Heart left ventricle (tissue), 16 donors: Measurements from ENCODE around the gene BCAR1. TPM values are rescaled to one million over a fixed set of nuclear protein-coding genes. Genes with fewer than 3 reads are reported as not detected.

ENCODE experiments used
- ATAC-seq, 4 donors: fragments of 200-7000 bp; cut with Tn5 transposase; one replicate each; pipeline ENCODE4 v1.9.1; 2020 to 2022; ENCODE audit warnings: moderate library complexity in 4 of 4, mild to moderate bottlenecking in 3 of 4, moderate number of reproducible peaks in 1 of 4
- DNase-seq, 5 donors: peaks; one replicate each; pipeline ENCODE4 v3.0.0-alpha.2; 2020
- H3K27ac ChIP-seq, 12 donors: fragments of 200-600 bp; sonication (generic) in 4 of 12; one replicate each; pipeline versions ENCODE4 v1.5.0 to v1.8.0; 2016 to 2022; ENCODE audit warnings: mild to moderate bottlenecking in 2 of 12
- H3K27me3 ChIP-seq, 9 donors: fragments of 200-600 bp; sonication (generic) in 2 of 9; one replicate each; pipeline versions ENCODE4 v1.5.1 to v1.8.0; 2016 to 2022; ENCODE audit warnings: mild to moderate bottlenecking in 3 of 9
- H3K36me3 ChIP-seq, 9 donors: fragments of 200-600 bp; sonication (generic) in 2 of 9; one replicate each; pipeline versions ENCODE4 v1.5.0 to v1.8.0; 2018 to 2022; ENCODE audit warnings: mild to moderate bottlenecking in 2 of 9
- H3K4me1 ChIP-seq, 12 donors: fragments of 200-600 bp; sonication (generic) in 4 of 12; one replicate each; pipeline versions ENCODE4 v1.5.0 to v1.8.0; 2016 to 2022; ENCODE audit warnings: mild to moderate bottlenecking in 3 of 12
- H3K4me3 ChIP-seq, 12 donors: fragments of 200-600 bp; sonication (generic) in 4 of 12; one replicate each; pipeline versions ENCODE4 v1.5.0 to v1.8.0; 2017 to 2022; ENCODE audit warnings: mild to moderate bottlenecking in 9 of 12, moderate library complexity in 4 of 12
- H3K9me3 ChIP-seq, 12 donors: fragments of 200-600 bp; sonication (generic) in 4 of 12; one replicate each; pipeline versions ENCODE4 v1.5.0 to v1.8.0; 2016 to 2022; ENCODE audit warnings: mild to moderate bottlenecking in 1 of 12
- POLR2A ChIP-seq, 2 donors: fragments of 450-650 bp; IDR thresholded peaks; one replicate each; pipeline ENCODE4 v1.6.1; 2017; ENCODE audit warnings: antibody characterized with exemption in 2 of 2, mild to moderate bottlenecking in 2 of 2, moderate library complexity in 2 of 2
- WGBS, 4 donors: extraction: QIAGEN DNeasy Blood & Tissue Kit in 2 of 4; methylation state at CpG; one replicate each; pipeline versions ENCODE4 v1.1.5 to v1.1.7; 2013 to 2018; 5-methylcytosine and 5-hydroxymethylcytosine counted together
- intact Hi-C, 10 donors: fragments of 100-400 bp; cut with DNase I; formaldehyde crosslinking; loops; one replicate each; pipeline versions ENCODE4 v1.11.1 to v1.14.2; 2022
- polyA plus RNA-seq, 2 donors: library from polyadenylated mRNA; stranded (reverse); fragments of 200-250 nt; gene quantifications; one replicate each; pipeline ENCODE4 v1.2.3, GENCODE V29; 2013
- total RNA-seq, 9 donors: library from RNA; depleted of rRNA in 2 of 9; stranded (reverse); fragments of >200 nt in 2 of 9; fragmentation: NEBNext Ultra II Directional in 3 of 9; extraction: Animal tissue kit (Norgen Biotek cat#: 25700) in 3 of 9; gene quantifications; one replicate each; pipeline versions ENCODE4 v1.1.0 to v1.2.4, GENCODE V29; 2016 to 2023
- TF ChIP-seq, protein P1 (sequence below), 12 donors: fragments of 200-600 bp; sonication (generic) in 4 of 12; IDR thresholded peaks; one replicate each; pipeline versions ENCODE4 v1.5.0 to v1.8.0; 2018 to 2022; ENCODE audit warnings: antibody characterized with exemption in 12 of 12, mild to moderate bottlenecking in 5 of 12
- donor health status: ischemic (EF 13 %, LVEDD 7.1; RV severe dilation, severe dysfunction).
- donor health status: healthy with polysubstance abuse.
- donor health status: DM: no; HTN: yes; CAD: no.
- donor health status: DM: no; HTN: no; CAD: no.
- donor health status: ischemic (EF 25% LVEDD 6.9; RV normal size, moderate dysfunction).
- donor health status: ischemic (EF 25% LVEDD 5.7; RV mildly dilated, moderate dysfunction).
- donor health status: healthy.
- donor health status: DM: yes; HTN: yes; CAD: no.
- donor health status: ischemic (EF 35%, LVEDD 5.7; RV mildly dilated, moderate dysfunction).
- donor health status: nonischemic (EF 11% LVEDD 7.7; RV severe dilation, severe dysfunction).
- donor health status: DM: yes; HTN: yes; CAD: no.
- donor health status: PGD.
- donor health status: ischemic (EF 29% LVEDD 5.4; RV normal size, mild dysfunction).
- donor health status: nonischemic (EF 23%, LVEDD 6.1; RV moderate dilation, normal function).

The BCAR1 gene
- total and polyA plus RNA-seq, 11 donors: 51.4 to 129 (median 72.0) TPM

DNA sequence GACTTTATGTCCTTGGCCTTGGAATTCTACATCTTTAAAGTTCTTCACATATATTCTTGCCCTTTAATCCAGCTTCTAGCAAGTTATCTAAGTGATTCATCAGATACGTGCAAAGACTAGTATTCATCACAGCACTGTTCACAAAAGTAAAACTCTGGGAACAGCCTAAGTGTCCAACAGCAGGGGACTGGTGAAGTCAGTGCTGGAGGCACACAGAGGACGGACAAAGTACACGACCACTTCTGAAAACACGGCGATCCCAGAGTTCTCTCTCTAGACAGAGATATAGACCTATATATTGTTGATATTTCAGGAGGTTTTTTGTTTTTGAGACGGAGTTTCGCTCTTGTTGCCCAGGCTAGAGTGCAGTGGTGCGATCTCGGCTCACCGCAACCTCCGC lies 19.9 kb downstream of the BCAR1 start:
- H3K36me3 ChIP-seq: peaks cover 0 to 83% (median 61%) of the 10 kb centered on the region in 9 donors
- peaks cover 0 to 15% (median 0%) of the 10 kb centered on the region in 9 donors for H3K27me3 ChIP-seq
- no peak for TF ChIP-seq POLR2A (IDR thresholded peaks at IDR 0.05)
- TF ChIP-seq, protein P1, sequence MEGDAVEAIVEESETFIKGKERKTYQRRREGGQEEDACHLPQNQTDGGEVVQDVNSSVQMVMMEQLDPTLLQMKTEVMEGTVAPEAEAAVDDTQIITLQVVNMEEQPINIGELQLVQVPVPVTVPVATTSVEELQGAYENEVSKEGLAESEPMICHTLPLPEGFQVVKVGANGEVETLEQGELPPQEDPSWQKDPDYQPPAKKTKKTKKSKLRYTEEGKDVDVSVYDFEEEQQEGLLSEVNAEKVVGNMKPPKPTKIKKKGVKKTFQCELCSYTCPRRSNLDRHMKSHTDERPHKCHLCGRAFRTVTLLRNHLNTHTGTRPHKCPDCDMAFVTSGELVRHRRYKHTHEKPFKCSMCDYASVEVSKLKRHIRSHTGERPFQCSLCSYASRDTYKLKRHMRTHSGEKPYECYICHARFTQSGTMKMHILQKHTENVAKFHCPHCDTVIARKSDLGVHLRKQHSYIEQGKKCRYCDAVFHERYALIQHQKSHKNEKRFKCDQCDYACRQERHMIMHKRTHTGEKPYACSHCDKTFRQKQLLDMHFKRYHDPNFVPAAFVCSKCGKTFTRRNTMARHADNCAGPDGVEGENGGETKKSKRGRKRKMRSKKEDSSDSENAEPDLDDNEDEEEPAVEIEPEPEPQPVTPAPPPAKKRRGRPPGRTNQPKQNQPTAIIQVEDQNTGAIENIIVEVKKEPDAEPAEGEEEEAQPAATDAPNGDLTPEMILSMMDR (IDR thresholded peaks at IDR 0.05): no peak
- peaks cover 0 to 37% (median 21%) of the 10 kb centered on the region in 12 donors for H3K4me1 ChIP-seq
- H3K4me3 ChIP-seq: no peak overlapping the region
- WGBS, 4 donors: 82 to 94% (median 93%) methylated on average over 11 of the region's 11 CpGs
- no peaks in the 10 kb centered on the region for H3K9me3 ChIP-seq
- H3K27ac ChIP-seq: peak overlapping the region in 1 of 12 donors; percentile 66
- ATAC-seq (no peak), DNase-seq (no peak)
- intact Hi-C loops: loop anchor here in 6 of 10 donors (2.0 to 5.0 kb wide), 7 partner anchors 23 to 171 kb away; no protein-coding TSS in a partner anchor

DNA sequence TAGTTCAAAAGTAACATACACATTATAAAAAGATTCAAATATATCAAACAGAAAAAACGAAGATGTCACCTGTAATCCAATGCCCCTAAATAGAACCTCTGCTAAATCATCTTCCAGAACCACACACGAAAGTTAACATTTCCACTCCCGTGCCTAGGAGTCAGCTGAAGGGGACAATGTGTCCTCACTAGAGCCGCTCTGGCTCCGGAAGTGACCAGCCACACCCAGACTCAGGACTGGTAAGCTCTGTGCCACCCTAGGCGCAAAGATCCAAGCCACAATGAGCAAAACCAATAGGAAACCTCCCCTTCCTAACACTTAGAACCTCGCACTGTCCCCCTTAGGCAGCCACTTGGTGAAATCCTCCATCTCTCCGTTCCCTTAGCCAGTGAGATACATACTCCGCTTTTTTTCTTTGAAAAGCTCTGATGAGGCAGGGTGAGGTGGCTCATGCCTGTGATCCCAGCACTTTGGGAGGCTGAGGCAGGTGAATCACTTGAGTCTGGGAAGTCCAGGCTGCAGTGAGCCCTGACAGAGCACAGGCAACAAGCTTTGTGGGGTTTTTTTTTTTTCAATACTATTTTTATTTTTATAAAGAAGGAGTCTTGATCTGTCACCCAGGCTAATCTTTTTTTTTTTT lies 20.8 kb downstream of the BCAR1 start:
- ATAC-seq: peak in 2 of 4 donors; percentile 10 to 29
- TF ChIP-seq POLR2A (IDR thresholded peaks at IDR 0.05): no peak
- TF ChIP-seq, protein P1 (IDR thresholded peaks at IDR 0.05): no peak
- Histone ChIP-seq H3K9me3 (no peaks in the 10 kb centered on the region), H3K4me1 (peaks cover 0 to 45% (median 21%) of the 10 kb centered on the region in 12 donors), H3K4me3 (no peak overlapping the region), H3K27ac (peak overlapping the region in 11 of 12 donors; percentile 7 to 66 (median 27)), H3K36me3 (peaks cover 0 to 77% (median 54%) of the 10 kb centered on the region in 9 donors), H3K27me3 (peaks cover 0 to 15% (median 0%) of the 10 kb centered on the region in 9 donors)
- DNase-seq: peak in 1 of 5 donors; percentile 63
- intact Hi-C loops: loop anchor here in 6 of 10 donors (2.0 to 5.0 kb wide), 7 partner anchors 22 to 172 kb away; no protein-coding TSS in a partner anchor
- 53 to 71% (median 56%) methylated on average over 9 of the region's 9 CpGs for WGBS, 4 donors

DNA sequence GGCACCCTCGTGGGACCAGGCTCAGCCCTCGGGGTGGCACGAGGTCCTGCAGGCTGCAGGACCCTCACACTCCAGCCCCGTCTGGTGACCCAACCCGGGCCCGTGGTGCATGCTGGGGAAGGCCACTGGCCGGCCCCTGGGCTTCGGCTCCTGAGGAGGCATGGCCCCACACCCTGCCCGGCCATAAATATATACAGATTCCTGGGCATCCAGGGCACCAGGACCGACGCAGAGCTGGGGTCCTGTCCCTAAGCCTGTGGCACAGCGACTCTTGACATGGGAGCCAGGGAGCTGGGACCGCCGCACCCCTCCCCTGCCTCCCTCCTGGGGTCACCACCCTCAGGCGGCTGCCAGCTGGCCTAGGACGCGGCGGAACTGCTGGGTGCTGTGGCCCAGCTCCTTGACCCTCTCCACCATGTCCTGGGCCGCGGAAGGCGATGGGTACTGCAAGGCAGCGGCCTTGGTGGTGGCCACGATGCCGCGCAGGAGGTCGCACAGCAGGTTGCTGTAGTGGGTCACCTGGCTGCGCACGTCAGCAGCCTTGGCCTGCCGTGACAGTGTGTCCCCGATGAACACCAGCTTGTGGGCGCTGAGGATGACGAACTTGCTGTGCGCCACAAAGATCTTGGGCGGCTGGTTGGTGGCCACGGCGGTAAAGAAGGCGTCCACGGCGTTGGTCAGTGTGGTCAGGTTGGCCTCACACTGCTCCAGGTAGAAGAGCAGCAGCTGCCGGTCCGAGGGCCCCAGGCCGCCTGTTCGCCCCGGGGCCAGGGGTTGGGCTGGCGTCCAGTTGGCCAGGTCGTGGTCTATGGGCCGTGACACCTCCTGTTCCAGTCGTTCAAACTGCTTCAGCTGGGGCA lies 22.0 kb downstream of the BCAR1 start:
- DNase-seq: peak in 1 of 5 donors; percentile 13
- ATAC-seq: no peak
- H3K36me3 ChIP-seq: peaks cover 0 to 65% (median 42%) of the 10 kb centered on the region in 9 donors
- WGBS, 4 donors: 82 to 91% (median 90%) methylated on average over 20 to 48 of the region's 48 CpGs
- no peaks in the 10 kb centered on the region for H3K9me3 ChIP-seq
- peaks cover 0 to 12% (median 0%) of the 10 kb centered on the region in 9 donors for H3K27me3 ChIP-seq
- no peak overlapping the region for H3K4me3 ChIP-seq
- peak overlapping the region in 4 of 12 donors; percentile 7 to 66 (median 45) for H3K27ac ChIP-seq
- H3K4me1 ChIP-seq: peaks cover 0 to 40% (median 16%) of the 10 kb centered on the region in 12 donors
- intact Hi-C loops: loop anchor here in 6 of 10 donors (2.0 to 5.0 kb wide), 7 partner anchors 21 to 173 kb away; no protein-coding TSS in a partner anchor
- TF ChIP-seq, protein P1 (IDR thresholded peaks at IDR 0.05): no peak
- TF ChIP-seq POLR2A (IDR thresholded peaks at IDR 0.05): no peak
